NCI-H748 (cell line): ENCODE measurements around the gene TRIM14.
"Not testable (repeated sequence)": the region's sequence is repeated elsewhere in the genome, so short reads cannot be mapped to it uniquely, and the experiment has no call there.

Source experiments
- DNase-seq: peaks from one replicate; lab custom pipeline; 2025; ENCODE audit not compliant: unreplicated experiment; lab: John Stamatoyannopoulos, UW

TRIM14 gene

DNA sequence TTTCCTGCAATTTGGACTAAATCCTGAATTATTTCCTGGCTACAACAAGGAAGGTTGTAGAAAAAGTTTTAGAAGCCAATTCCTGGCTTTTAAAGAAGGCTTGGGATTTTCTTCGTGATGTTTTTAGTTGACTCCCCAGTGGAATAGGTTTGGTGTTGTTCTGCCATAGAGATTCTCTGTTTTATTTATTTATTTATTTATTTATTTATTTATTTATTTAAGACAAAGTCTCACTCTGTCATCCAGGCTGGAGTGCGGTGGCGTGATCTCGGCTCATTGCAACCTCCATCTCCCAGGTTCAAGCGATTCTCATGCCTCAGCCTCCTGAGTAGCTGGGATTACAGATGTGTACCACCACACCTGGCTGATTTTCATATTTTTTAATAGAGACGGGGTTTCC lies 1.9 kb downstream of the TRIM14 start:
- not testable (repeated sequence) for DNase-seq

DNA sequence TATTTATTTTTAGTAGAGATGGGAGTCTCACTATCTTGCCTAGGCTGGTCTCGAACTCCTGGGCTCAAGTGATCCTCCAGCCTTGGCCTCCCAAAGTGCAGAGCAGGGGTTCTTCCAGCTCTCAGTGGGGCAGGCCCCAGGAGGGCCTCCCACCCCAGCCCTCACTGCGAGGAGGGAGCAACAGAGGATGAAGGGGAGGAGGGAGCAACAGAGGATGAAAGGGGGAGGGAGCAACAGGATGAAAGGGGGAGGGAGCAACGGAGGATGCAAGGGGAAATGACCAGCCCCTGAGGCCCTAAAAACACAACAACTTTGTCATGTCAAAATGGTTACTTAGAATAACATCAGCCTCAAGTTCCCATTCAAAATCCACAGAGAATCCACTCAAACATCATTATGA lies 10.0 kb downstream of the TRIM14 start:
- no peak for DNase-seq

DNA sequence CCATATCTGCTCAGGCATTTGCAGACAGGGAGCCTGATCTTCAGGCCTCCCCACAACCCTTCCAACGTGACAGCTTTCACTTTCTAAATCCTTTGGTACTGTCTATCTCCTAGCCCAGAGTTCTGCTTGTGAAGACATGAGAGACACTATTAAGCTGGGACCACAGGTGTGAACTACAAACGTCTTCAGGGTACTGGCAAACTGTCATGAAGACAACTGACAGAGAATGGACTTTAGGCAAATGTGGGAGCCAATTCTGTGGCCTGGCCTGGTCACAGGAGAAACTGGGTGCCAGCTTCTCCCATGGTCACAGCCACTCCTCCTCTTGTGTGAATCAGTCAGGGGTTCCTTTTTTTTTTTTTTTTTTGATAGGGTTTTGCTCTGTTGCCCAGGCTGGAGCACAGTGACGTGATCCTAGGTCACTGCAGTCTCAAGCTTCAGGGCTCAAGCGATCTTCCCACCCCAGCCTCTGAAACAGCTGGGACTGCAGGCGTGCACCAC lies 10.4 kb downstream of the TRIM14 start:
- DNase-seq, result no peak

DNA sequence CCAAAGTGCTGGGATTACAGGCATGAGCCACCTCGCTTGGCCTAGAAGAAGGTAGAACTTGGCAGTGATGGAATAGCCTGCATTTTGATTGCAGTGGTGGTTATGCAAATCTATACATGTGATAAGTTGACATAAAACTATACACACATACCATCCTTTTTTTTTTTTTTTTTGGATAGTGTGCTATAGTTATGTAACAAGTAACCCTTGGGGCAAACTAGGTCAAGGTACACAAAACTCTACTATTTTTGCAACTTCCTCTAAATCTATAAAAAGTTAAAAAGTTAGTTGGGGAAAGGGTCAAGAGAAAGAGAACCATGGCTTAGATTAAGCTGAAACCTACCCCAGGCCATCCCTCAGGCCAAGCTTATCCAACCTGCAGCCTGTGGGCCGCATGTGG lies 11.1 kb downstream of the TRIM14 start:
- no peak for DNase-seq

DNA sequence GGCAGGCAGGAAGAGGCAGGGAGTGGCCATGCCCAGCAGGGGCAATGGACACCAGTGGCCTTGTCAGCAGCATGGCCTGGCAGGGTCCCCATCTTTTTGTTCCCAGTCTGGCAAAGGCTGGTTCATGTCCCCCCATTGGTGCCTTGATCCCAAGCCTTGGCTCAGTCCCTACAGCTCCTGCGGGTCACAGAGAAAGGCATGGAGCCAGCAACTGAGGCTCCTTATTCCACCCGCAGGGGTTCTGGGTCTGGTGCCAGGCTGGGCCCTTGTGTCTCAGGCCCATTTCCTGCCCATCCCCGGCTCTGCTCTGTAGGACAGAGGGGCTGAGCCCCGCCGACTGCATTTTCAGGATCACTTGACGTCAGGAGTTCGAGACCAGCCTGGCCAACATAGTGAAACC lies 14.0 kb downstream of the TRIM14 start:
- DNase-seq, result no peak

DNA sequence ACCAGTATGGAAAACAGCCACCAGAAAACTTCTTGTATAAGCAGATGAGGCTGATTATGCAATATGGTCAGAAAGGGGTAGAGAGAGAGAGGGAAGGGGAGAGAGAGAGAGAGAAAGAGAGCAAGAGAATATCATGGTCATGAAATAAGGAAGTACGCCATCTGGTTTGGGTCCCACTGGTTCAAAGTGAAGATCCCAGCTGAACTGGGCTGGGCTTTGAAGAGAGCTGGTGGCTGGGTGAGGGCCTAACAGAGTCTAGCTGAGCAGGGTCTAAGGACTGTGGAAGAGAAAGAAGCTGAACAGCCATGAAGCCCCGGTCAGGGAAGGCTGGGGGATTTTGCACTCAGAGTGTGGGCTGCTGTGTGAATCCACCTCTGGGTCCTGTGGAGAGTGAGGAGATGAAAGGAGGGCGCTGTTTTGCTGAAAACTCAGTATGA lies 14.6 kb downstream of the TRIM14 start:
- no peak for DNase-seq

DNA sequence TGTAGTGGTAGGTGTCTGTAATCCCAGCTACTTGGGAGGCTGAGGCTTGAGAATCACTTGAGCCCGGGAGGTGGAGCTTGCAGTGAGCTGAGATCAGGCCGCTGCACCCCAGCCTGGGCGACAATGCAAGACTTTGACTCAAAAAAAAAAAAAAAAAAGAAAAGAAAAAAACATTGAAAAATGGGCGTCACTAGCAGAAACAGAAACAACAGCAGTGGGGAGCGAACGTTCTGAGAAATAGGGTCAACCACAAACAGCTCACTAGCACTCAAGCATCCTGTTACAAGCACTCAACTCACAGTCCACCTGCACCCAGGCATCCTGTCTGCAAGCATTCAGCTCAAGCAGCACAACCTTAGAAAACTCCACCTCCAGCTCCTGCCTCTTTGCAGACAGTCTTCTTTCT lies 17.2 kb downstream of the TRIM14 start:
- peak; percentile 55 for DNase-seq

DNA sequence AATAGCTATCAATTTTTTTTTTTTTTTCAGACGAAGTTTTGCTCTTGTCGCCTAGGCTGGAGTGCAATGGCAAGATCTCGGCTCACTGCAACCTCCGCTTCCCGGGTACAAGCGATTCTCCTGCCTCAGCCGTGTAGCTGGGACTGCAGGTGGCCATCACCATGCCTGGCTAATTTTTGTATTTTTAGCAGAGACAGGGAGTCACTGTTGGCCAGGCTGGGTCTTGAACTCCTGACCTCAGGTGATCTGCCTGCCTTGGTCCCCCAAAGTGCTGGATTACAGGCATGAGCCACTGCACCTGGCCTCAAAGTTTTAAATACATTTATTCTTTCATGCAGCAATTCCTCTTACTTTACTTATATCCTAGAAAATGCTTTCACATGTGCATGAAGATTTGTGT lies 17.6 kb downstream of the TRIM14 start:
- no peak for DNase-seq

DNA sequence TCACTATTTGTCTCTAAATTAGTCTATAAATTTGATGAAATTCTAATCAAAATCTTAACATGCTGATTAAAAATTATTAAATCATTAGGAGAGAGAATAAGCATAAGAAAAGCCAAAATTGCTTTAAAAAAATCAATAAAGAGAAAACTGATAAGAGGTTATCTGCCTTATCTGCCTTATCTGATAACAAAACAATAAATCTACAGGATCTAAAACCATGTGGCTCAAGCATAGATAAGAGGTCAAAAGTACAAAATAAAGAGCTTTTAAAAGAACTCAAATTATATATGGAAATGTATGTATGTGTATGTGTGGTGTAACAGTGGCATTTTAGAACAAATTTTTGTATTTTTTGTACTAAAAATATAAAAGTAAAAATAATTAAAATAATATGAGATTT lies 18.6 kb downstream of the TRIM14 start:
- DNase-seq, result no peak

DNA sequence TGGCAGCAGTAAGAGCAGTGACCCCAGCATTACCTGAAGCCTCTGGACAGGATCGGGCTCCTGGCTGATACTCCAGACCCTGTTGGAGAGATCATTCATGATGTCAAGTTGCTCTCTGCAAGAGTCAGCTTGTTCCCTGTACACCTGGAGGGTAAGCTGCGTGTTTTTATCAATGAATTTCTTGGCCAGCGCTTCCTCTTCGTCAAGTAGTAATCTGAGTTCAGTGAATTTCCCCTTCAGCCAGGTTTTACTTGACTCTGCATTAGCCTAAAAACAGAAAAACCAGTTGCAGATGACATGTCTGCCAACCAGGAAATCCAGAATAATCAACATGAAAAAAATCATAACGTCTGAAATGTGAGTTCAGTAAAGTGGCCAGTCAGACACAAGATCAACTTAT lies 19.1 kb downstream of the TRIM14 start:
- peak; percentile 92 for DNase-seq

DNA sequence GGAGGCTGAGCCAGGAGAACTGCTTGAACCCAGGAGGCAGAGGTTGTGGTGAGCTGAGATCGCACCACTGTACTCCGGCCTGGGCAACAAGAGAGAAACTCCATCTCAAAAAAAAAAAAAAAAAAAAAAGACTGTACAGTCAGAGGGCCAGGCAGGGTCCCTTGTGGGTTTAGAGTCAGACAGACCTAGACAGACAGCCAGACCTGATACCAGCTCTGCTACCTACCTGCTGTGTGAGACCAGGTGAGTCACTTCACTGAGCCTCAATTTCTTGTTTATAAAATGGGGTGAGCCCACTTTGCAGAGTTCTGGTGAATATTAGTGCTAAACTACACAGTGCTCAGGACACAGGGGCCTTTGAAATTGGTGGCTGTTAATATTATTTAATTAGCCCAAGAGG lies 19.7 kb downstream of the TRIM14 start:
- no peak for DNase-seq

DNA sequence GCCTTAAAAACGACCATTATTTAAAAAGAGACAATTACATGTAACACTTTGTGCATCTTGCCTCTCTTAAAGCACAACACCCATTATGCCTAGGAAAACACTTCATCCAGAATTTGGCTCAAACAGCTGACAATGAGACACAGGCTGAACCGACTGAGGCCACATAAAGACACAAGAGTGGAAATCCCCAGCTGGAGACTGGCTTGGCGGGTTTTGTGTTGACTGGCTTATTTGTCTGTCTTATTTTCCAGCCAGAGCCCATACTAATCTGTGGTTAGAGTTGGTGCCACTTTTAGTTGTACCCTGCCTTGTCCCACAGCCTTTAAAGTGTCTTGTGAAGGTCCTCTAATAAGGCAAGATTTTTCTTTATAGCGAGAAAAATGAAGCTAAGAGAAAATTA lies 21.2 kb downstream of the TRIM14 start:
- DNase-seq, result peak; percentile 76

DNA sequence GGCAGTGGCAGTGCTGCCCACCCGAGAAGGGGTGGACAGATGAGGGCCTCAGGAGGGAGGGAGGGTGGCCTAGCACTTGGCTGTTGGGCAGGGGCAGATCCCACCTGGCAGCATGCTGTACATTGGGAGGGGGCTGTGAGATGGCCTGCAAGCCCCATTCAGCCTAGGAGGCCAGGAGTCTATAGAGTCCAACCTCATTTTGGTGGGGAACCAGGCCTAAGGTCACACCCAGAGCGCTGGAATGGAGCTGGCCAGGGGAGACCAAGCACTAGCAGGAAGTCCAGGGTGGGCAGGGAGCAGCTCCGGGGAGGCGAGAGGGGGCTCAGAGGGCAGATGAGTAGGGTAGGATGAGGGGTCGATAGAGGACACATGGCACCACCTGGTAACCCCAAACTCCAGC lies 22.9 kb downstream of the TRIM14 start:
- no peak for DNase-seq

DNA sequence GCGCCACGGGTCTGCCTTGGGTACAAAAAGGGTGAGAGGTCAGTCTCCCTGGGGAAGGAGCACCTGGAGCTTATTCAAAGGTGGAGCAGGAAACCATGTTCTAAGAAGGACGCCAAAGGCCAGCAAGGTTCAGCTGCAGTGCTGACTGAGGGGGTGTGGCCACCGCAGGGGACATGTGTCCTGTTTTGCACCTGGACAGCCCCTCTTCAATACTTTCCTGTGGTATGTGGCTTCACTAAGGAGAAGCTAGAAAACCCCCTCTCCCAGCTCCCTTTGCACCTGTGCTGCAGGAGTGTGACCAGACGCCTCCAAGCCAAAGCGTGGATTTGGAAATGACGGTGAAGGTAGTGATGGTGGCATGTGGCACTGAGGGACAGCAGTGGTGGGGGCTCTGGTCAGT lies 23.6 kb downstream of the TRIM14 start:
- DNase-seq, result peak; percentile 11

DNA sequence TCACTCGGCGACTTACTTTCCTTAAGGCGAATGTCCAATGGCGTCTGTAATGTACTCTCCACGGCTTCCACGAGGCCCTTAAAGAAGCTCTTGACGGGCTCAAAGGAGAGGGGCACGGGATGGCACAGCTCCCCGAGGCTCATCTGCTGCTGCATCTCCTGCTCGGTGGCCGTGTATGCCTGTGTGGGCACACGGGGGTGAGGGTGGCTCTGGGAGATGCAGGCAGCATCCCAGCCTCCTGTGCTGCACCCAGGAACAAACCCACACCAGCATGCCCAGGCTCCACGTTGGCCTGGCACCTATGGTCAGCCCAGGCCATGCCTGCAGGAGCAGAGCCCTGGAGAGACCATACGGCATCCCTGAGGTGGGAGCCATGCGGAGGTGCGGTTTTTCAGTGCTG lies 24.2 kb downstream of the TRIM14 start:
- no peak for DNase-seq

DNA sequence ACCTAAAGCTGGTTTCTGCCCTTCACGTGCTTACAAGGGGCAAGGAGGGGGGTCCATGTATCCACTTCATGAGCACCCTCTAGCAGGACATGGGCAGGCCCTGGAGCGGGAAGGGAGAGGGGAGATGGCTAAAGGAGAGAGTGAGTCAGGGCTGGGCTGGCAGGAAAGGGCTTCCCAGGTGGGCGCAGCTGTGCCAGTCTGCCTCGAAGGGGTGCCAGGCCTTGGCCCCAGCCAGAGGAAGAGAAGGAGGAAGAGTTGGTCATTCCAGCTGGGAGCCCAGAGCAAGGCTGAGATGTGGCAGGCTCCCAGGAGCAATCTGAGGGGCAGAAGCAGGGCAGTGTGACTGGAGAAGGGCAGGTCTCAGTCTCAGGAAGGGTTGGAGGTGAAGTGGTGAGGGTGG lies 24.7 kb downstream of the TRIM14 start:
- DNase-seq, result no peak

DNA sequence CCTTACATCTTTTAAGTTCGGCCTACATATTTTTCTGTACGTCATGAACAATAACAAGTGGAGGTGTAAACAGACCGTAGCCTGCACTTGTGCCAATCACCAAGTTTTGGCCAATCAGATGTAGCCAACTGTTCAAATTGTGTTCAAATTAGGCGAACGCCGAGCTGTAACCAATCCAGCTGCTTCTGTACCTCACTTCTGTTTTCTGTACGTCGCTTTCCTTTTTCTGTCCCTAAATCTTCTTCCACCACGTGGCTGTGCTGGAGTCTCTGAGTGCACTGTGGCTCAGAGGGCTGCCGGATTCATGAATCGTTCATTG lies 26.4 kb downstream of the TRIM14 start:
- DNase-seq, result no peak

DNA sequence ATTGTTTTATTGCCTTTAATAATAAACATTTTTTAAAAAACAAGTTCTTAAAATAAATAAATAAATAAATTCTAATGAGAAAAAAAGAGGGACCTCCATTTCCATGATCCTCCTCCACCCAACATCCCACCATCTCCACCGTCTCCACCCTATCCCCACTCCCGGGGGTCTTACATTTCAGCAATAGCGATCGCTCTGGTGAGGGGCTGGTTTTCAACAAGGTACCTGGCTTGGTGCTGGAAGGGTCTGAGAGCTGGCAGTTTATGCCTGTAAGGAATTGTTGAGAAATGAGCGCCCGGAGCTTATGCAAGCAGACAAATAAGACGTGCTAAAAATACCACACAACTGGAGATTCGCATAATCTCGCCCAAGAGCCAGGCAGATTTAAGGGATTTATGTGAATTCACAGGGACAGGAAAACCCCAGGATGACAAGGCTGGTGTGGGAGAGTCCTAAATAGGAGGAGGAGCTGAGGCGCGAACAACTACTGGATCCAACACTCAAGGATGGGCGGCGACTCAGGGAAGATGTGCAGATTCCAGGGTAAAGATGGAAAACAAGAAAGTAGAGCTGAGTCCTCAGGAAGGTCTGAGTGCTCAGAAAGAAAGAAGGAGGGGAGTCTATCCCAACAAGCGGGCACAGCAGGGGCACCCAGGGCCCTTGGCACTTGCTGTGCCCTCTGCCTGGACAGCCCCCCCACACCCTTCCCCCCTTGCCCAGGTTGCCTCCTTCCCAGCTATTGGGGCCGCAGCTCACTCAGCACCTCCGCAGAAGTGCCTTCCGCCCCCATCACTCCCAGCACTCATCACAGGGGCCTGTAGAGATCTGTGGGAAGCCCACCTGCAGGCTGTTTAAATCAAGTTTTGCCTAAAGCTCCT lies 27.0 kb downstream of the TRIM14 start:
- DNase-seq, result no peak

DNA sequence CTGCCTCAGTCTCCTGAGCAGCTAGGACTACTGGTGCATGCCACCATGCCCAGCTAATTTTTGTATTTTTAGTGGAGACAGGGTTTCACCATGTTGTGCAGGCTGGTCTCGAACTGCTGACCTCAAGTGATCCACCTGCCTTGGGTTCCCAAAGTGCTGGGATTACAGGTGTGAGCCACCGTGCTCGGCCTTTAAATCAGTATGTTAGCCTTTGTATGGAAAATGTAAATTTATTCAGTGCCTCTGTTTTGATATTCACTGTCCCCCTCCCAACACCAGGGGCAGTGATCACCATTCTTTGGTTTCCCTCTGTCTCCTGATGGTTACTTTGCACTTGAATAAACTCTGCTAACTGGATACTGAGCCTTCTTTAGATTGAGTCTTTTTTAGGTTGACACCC lies 28.3 kb downstream of the TRIM14 start:
- DNase-seq, result not testable (repeated sequence)

DNA sequence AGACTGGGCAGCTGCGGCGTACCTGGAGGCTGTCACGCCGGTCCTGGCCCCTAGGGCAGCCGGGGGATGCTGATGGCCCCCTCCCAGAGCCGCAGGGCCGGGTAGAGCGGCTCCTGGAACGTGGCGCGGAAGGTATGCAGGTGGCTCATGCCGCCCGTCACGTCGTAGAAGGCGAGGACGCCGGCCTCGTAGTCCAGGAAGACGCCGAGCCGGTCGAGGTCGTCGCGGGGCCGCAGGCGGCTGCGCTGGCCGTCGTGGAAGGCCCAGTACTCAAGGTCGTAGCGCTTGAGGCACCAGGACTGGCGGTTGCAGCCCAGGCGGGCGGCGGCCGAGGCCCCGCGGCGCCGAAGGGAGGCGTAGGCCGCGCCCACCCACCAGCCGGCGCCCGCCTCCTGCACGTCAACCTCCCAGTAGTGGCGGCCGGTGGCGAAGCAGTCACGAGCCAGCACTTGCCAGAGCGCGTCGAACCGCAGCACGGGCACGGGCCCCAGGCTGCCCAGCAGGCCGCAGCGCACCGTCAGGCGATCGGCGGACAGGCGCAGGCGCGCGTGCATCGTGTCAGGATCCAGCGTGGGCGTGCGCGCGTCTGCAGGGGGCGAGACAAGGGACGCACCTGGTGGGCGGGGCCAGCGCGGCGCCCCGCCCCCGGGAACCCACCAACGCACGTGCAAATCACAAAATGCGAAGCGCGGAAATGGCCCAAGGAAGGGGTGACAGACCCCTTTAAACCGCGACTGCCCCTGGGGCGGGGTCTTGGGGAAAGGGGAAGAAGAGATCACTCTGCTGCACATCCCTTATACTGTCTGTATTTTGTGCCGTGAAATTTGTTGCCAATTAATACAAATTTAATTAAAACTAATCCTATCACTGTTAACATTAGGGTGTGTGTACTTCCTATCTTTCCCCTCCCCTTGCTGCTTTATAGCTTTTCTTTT lies 31.3 kb downstream of the TRIM14 start:
- no peak for DNase-seq

DNA sequence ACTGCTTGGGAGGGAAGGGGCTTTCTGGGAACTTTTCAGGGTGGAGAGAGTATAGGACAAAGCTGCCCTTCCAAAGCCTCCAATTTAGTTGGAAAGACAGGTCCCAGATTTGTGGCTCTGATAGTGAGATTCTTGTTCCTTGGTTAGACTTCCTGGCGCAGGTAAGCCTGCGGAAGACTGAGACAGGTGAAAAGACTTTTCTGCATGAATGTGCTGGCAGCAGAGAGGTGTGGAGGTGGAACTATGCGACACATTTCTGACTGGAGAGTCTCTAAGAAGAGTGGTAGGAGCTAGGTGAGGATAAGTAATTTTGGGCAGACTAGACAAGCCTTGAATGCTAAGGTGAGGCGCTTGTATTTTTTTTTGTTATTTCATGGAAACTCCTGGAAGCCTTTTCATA lies 32.6 kb downstream of the TRIM14 start:
- no peak for DNase-seq

DNA sequence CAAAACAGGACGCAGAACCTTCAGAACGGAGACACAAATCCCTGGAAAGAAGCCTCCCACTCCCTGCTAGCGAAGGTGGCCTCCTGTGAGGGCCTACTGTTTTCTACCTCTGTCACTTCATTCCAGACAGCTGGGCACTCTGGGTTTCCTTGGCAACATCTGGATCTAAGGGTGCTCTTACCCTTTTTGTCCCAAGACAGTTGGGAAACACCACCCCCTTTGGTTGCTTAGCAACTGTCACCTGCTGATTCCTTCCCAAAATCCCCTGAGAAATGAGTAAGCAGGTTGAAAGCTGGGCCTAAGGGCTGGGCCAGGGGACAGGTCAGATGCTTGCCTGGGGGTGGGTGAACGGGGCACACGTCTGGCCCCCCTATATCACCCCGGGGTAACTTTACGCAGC lies 33.1 kb downstream of the TRIM14 start:
- DNase-seq, result peak; percentile 24
